GM23338 (cell line): ENCODE measurements around the gene TRIM32. TPM values are rescaled to one million over a fixed set of nuclear protein-coding genes. Genes with fewer than 3 reads are reported as not detected.
A peak's percentile ranks its signal among the peaks of the same experiment; 100 is the strongest.

Source experiments
- ATAC-seq: fragments of 200-7000 bp; cut with Tn5 transposase; 3 replicates; pipeline ENCODE4 v1.9.1; 2020
- DNase-seq: peaks from one replicate; pipeline ENCODE4 v3.0.0-alpha.2; 2015; ENCODE audit warnings: low spot score
- H2AFZ ChIP-seq: fragments of 200-600 bp; sonication (generic); 2 replicates; pipeline ENCODE4 v1.8.0; 2016; ENCODE audit warnings: antibody characterized with exemption, mild to moderate bottlenecking, moderate library complexity
- H3F3A ChIP-seq: fragments of 200-600 bp; sonication (generic); replicated peaks from 2 replicates; pipeline ENCODE4 v1.8.0; 2017; ENCODE audit warnings: antibody characterized with exemption, mixed run types, low read depth
- H3K27ac ChIP-seq: fragments of 200-600 bp; sonication (generic); 2 replicates; pipeline ENCODE4 v1.6.1; 2016; ENCODE audit warnings: low read depth
- H3K27me3 ChIP-seq: fragments of 200-600 bp; sonication (generic); 2 replicates; pipeline ENCODE4 v1.8.0; 2016; ENCODE audit warnings: mild to moderate bottlenecking, mixed run types, moderate library complexity; ENCODE audit not compliant: insufficient read depth
- H3K36me3 ChIP-seq: fragments of 200-600 bp; sonication (generic); 2 replicates; pipeline ENCODE4 v1.8.0; 2016; ENCODE audit warnings: mild to moderate bottlenecking; ENCODE audit not compliant: insufficient read depth
- H3K4me1 ChIP-seq: fragments of 200-600 bp; sonication (generic); 2 replicates; pipeline ENCODE4 v1.8.0; 2016; ENCODE audit warnings: mild to moderate bottlenecking, moderate library complexity; ENCODE audit not compliant: insufficient read depth
- H3K4me2 ChIP-seq: fragments of 200-600 bp; sonication (generic); 2 replicates; pipeline ENCODE4 v1.7.1; 2017; ENCODE audit warnings: mixed run types
- H3K4me3 ChIP-seq: fragments of 200-600 bp; sonication (generic); 2 replicates; pipeline ENCODE4 v1.6.1; 2016; ENCODE audit warnings: mixed run types
- H3K79me2 ChIP-seq: fragments of 200-600 bp; sonication (generic); replicated peaks from 2 replicates; pipeline ENCODE4 v1.8.0; 2017; ENCODE audit warnings: mild to moderate bottlenecking; ENCODE audit not compliant: insufficient read depth
- H3K9me2 ChIP-seq: fragments of 200-600 bp; sonication (generic); 2 replicates; pipeline ENCODE4 v1.8.0; 2017; ENCODE audit not compliant: insufficient read depth
- H4K20me1 ChIP-seq: fragments of 200-600 bp; sonication (generic); replicated peaks from 2 replicates; pipeline ENCODE4 v1.8.0; 2017; ENCODE audit warnings: mild to moderate bottlenecking; ENCODE audit not compliant: insufficient read depth
- H3K27ac Mint-ChIP-seq: 2 replicates; pipeline ENCODE4 v1.8.0; 2020; ENCODE audit warnings: inconsistent platforms, mild to moderate bottlenecking, moderate library complexity, mixed read lengths
- H3K27me3 Mint-ChIP-seq: 3 replicates; pipeline ENCODE4 v1.8.0; 2022; ENCODE audit warnings: low read depth, mild to moderate bottlenecking, moderate library complexity, mixed read lengths, inconsistent platforms; ENCODE audit not compliant: insufficient read depth, poor library complexity
- H3K36me3 Mint-ChIP-seq: 3 replicates; pipeline ENCODE4 v1.8.0; 2021; ENCODE audit warnings: low read depth, mild to moderate bottlenecking, inconsistent platforms, moderate library complexity, mixed read lengths
- H3K4me1 Mint-ChIP-seq: 3 replicates; pipeline ENCODE4 v1.8.0; 2020; ENCODE audit warnings: mild to moderate bottlenecking, inconsistent platforms, mixed read lengths
- H3K4me3 Mint-ChIP-seq: 3 replicates; pipeline ENCODE4 v1.8.0; 2021; ENCODE audit warnings: moderate library complexity, mild to moderate bottlenecking, inconsistent platforms, mixed read lengths
- H3K9me3 Mint-ChIP-seq: 3 replicates; pipeline ENCODE4 v1.8.0; 2020; ENCODE audit warnings: moderate library complexity, mild to moderate bottlenecking, inconsistent platforms, mixed read lengths
- CREB1 ChIP-seq: fragments of 250-450 bp; sonication (Bioruptor Pico); IDR thresholded peaks from 2 replicates; pipeline ENCODE4 v1.5.0; 2020; ENCODE audit warnings: low read depth, mild to moderate bottlenecking, moderate library complexity
- EZH2 ChIP-seq: fragments of 200-600 bp; sonication (generic); IDR thresholded peaks from one replicate; pipeline ENCODE4 v1.8.0; 2017; ENCODE audit warnings: antibody characterized with exemption, mild to moderate bottlenecking, low read depth; ENCODE audit not compliant: unreplicated experiment
- EZH2phosphoT487 ChIP-seq: fragments of 200-600 bp; sonication (generic); IDR thresholded peaks from one replicate; pipeline ENCODE4 v1.8.1; 2018; ENCODE audit warnings: antibody characterized with exemption; ENCODE audit not compliant: unreplicated experiment
- JUNB ChIP-seq: IDR thresholded peaks from one replicate; pipeline ENCODE4 v1.6.1; 2016; ENCODE audit warnings: antibody characterized with exemption; ENCODE audit not compliant: unreplicated experiment
- NANOG ChIP-seq: IDR thresholded peaks from 2 replicates; pipeline ENCODE4 v1.6.1; 2016; ENCODE audit warnings: antibody characterized with exemption, borderline replicate concordance
- POLR2AphosphoS5 ChIP-seq: IDR thresholded peaks from 2 replicates; pipeline ENCODE4 v1.6.1; 2016; ENCODE audit warnings: antibody characterized with exemption, low read depth
- ZNF114 ChIP-seq: fragments of 250-450 bp; sonication (Bioruptor Pico); IDR thresholded peaks from 2 replicates; pipeline ENCODE4 v1.5.0; 2020; ENCODE audit warnings: mild to moderate bottlenecking, moderate library complexity
- ZNF331 ChIP-seq: fragments of 250-450 bp; sonication (Bioruptor Pico); IDR thresholded peaks from 2 replicates; pipeline ENCODE4 v1.5.0; 2020; ENCODE audit warnings: low read depth, mild to moderate bottlenecking, moderate library complexity
- polyA plus RNA-seq: library from polyadenylated mRNA; unstranded; fragments of >200 nt; fragmentation: Nextera tagmentation; extraction: Ambion mirVana; gene quantifications from 2 replicates; pipeline ENCODE4 v1.2.1, GENCODE V29; 2016
- total RNA-seq: library from RNA; depleted of rRNA; stranded (reverse); fragments of >200 nt; shearing (Covaris generic); gene quantifications from 2 replicates; pipeline ENCODE4 v1.2.3, GENCODE V29; 2014
- TF ChIP-seq, protein P1 (sequence below): fragments of 250-450 bp; sonication (Bioruptor Pico); IDR thresholded peaks from 2 replicates; pipeline ENCODE4 v1.5.0; 2020; ENCODE audit warnings: mild to moderate bottlenecking, moderate library complexity
- TF ChIP-seq, protein P2 (sequence below), 2 experiments: fragments of 200-600 bp in 1 of 2; sonication (generic) in 1 of 2; conservative IDR thresholded peaks; 2 replicates each; pipeline versions ENCODE4 v1.5.1 to v1.6.1; 2016 to 2017; ENCODE audit warnings: antibody characterized with exemption in 2 of 2, low read depth in 2 of 2, mild to moderate bottlenecking in 2 of 2, moderate library complexity in 1 of 2

Gene TRIM32
- total and polyA plus RNA-seq, 2 experiments from 2014 or later: 6.7 to 16.3 TPM

DNA sequence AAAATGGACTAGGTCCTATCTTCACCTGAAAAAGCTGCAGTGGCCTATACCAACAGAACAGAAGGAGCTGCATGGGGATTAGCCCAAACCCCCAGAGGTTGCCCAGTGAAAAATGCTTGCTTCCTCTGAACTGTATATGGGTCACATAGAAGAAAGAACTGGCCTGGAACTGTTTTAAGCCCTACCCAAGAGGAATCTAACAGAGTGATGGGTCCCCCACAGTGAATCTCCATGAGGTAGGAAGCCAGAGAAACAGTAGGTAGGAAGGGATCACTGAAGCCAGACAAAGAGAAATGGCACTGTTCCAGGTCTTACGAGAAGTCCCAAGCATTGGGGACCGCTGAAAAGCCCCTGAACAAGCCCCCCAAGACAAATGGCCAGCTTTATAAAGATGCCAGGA lies 28.8 kb upstream of the TRIM32 start:
- Mint-ChIP-seq H3K9me3 (no peaks in the 10 kb centered on the region), H3K36me3 (no peaks in the 10 kb centered on the region), H3K27ac (no peak overlapping the region), H3K4me1 (peaks cover 7% of the 10 kb centered on the region; the same call in 2 of the 3 replicates), H3K4me3 (no peak overlapping the region), H3K27me3 (no peaks in the 10 kb centered on the region)
- no peak overlapping the region for H3K4me3 ChIP-seq
- no peaks in the 10 kb centered on the region; the same call in 1 of the 2 replicates for H4K20me1 ChIP-seq
- H3K79me2 ChIP-seq: no peaks in the 10 kb centered on the region
- no peak overlapping the region for H3K27ac ChIP-seq
- no peaks in the 10 kb centered on the region for H3K9me2 ChIP-seq
- H3F3A ChIP-seq: no peaks in the 10 kb centered on the region
- H2AFZ ChIP-seq: no peak overlapping the region
- no peak overlapping the region for H3K4me2 ChIP-seq
- no peak for TF ChIP-seq ZNF331 (CRISPR knock-in tag)
- TF ChIP-seq EZH2phosphoT487: no peak
- TF ChIP-seq, protein P1, sequence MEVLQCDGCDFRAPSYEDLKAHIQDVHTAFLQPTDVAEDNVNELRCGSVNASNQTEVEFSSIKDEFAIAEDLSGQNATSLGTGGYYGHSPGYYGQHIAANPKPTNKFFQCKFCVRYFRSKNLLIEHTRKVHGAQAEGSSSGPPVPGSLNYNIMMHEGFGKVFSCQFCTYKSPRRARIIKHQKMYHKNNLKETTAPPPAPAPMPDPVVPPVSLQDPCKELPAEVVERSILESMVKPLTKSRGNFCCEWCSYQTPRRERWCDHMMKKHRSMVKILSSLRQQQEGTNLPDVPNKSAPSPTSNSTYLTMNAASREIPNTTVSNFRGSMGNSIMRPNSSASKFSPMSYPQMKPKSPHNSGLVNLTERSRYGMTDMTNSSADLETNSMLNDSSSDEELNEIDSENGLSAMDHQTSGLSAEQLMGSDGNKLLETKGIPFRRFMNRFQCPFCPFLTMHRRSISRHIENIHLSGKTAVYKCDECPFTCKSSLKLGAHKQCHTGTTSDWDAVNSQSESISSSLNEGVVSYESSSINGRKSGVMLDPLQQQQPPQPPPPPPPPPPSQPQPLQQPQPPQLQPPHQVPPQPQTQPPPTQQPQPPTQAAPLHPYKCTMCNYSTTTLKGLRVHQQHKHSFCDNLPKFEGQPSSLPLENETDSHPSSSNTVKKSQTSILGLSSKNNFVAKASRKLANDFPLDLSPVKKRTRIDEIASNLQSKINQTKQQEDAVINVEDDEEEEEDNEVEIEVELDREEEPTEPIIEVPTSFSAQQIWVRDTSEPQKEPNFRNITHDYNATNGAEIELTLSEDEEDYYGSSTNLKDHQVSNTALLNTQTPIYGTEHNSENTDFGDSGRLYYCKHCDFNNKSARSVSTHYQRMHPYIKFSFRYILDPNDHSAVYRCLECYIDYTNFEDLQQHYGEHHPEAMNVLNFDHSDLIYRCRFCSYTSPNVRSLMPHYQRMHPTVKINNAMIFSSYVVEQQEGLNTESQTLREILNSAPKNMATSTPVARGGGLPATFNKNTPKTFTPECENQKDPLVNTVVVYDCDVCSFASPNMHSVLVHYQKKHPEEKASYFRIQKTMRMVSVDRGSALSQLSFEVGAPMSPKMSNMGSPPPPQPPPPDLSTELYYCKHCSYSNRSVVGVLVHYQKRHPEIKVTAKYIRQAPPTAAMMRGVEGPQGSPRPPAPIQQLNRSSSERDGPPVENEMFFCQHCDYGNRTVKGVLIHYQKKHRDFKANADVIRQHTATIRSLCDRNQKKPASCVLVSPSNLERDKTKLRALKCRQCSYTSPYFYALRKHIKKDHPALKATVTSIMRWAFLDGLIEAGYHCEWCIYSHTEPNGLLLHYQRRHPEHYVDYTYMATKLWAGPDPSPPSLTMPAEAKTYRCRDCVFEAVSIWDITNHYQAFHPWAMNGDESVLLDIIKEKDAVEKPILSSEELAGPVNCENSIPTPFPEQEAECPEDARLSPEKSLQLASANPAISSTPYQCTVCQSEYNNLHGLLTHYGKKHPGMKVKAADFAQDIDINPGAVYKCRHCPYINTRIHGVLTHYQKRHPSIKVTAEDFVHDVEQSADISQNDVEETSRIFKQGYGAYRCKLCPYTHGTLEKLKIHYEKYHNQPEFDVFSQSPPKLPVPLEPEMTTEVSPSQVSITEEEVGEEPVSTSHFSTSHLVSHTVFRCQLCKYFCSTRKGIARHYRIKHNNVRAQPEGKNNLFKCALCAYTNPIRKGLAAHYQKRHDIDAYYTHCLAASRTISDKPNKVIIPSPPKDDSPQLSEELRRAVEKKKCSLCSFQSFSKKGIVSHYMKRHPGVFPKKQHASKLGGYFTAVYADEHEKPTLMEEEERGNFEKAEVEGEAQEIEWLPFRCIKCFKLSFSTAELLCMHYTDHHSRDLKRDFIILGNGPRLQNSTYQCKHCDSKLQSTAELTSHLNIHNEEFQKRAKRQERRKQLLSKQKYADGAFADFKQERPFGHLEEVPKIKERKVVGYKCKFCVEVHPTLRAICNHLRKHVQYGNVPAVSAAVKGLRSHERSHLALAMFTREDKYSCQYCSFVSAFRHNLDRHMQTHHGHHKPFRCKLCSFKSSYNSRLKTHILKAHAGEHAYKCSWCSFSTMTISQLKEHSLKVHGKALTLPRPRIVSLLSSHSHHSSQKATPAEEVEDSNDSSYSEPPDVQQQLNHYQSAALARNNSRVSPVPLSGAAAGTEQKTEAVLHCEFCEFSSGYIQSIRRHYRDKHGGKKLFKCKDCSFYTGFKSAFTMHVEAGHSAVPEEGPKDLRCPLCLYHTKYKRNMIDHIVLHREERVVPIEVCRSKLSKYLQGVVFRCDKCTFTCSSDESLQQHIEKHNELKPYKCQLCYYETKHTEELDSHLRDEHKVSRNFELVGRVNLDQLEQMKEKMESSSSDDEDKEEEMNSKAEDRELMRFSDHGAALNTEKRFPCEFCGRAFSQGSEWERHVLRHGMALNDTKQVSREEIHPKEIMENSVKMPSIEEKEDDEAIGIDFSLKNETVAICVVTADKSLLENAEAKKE: no peak
- TF ChIP-seq CREB1 (CRISPR knock-in tag): no peak
- no peak for TF ChIP-seq POLR2AphosphoS5
- TF ChIP-seq, protein P2, sequence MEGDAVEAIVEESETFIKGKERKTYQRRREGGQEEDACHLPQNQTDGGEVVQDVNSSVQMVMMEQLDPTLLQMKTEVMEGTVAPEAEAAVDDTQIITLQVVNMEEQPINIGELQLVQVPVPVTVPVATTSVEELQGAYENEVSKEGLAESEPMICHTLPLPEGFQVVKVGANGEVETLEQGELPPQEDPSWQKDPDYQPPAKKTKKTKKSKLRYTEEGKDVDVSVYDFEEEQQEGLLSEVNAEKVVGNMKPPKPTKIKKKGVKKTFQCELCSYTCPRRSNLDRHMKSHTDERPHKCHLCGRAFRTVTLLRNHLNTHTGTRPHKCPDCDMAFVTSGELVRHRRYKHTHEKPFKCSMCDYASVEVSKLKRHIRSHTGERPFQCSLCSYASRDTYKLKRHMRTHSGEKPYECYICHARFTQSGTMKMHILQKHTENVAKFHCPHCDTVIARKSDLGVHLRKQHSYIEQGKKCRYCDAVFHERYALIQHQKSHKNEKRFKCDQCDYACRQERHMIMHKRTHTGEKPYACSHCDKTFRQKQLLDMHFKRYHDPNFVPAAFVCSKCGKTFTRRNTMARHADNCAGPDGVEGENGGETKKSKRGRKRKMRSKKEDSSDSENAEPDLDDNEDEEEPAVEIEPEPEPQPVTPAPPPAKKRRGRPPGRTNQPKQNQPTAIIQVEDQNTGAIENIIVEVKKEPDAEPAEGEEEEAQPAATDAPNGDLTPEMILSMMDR (conservative IDR thresholded peaks at IDR 0.05; ENCODE audit: low read depth in 2 of 2): no peak
- TF ChIP-seq NANOG: no peak
- TF ChIP-seq JUNB: no peak
- no peak for TF ChIP-seq ZNF114 (CRISPR knock-in tag)
- TF ChIP-seq EZH2: no peak
- H3K27me3 ChIP-seq: no peaks in the 10 kb centered on the region
- H3K36me3 ChIP-seq: no peaks in the 10 kb centered on the region
- ATAC-seq (peak; percentile 78), DNase-seq (peak; percentile 14)
- H3K4me1 ChIP-seq: no peaks in the 10 kb centered on the region
